Measurements from ENCODE around the gene SEMA4A.

Gene SEMA4A

DNA sequence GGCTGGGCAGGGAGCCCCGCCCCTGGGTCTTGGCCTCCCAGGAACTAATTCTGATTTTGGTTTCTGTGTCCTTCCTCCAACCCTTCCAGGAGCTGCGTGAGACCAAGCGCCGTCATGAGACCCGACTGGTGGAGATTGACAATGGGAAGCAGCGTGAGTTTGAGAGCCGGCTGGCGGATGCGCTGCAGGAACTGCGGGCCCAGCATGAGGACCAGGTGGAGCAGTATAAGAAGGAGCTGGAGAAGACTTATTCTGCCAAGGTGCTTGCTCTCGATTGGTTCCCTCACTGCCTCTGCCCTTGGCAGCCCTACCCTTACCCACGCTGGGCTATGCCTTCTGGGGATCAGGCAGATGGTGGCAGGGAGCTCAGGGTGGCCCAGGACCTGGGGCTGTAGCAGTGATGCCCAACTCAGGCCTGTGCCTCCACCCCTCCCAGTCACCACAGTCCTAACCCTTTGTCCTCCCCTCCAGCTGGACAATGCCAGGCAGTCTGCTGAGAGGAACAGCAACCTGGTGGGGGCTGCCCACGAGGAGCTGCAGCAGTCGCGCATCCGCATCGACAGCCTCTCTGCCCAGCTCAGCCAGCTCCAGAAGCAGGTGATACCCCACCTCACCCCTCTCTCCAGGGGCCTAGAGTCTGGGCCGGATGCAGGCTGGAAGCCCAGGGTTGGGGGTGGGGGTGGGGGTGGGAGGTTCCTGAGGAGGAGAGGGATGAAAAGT lies 18.5 kb upstream of the SEMA4A start:
- DNase-seq, result no peak
- ATAC-seq (replicated peaks), result no peak
- Mint-ChIP-seq H3K27ac (peak overlapping the region; percentile 54 to 93), H3K4me3 (peak overlapping the region in 1 of 2 donors; percentile 61), H3K4me1 (ENCODE audit: low read depth in 2 of 2) (peaks cover 5% of the 10 kb centered on the region in 2 donors), H3K27me3 (no peaks in the 10 kb centered on the region), H3K36me3 (ENCODE audit: insufficient read depth) (peaks cover 100% of the 10 kb centered on the region), H3K9me3 (no peaks in the 10 kb centered on the region)

DNA sequence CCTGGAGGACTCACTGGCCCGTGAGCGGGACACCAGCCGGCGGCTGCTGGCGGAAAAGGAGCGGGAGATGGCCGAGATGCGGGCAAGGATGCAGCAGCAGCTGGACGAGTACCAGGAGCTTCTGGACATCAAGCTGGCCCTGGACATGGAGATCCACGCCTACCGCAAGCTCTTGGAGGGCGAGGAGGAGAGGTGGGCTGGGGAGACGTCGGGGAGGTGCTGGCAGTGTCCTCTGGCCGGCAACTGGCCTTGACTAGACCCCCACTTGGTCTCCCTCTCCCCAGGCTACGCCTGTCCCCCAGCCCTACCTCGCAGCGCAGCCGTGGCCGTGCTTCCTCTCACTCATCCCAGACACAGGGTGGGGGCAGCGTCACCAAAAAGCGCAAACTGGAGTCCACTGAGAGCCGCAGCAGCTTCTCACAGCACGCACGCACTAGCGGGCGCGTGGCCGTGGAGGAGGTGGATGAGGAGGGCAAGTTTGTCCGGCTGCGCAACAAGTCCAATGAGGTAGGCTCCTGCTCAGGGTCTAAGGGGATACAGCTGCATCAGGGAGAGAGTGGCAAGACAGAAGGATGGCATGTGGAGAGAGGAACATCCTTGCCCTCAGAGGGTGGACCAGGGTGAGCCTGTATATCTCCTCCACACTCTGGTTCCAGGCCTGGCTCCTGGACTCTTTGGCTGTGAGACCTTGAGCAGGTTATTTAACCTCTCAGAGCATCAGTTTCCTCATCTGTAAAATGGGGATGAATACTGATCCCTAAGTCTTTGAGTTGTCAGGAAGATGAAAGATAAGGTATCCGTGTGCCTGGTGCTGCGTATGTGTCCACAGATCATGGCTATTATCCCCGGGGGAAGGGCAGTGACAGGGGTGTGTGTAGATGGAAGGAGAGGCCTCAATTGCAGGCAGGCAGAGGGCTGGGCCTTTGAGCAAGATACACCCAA lies 17.2 kb upstream of the SEMA4A start:
- peak overlapping the region in 1 of 2 donors; percentile 55 for H3K4me3 Mint-ChIP-seq
- H3K27me3 Mint-ChIP-seq, result no peaks in the 10 kb centered on the region
- no peaks in the 10 kb centered on the region for H3K9me3 Mint-ChIP-seq
- peaks cover 100% of the 10 kb centered on the region for H3K36me3 Mint-ChIP-seq (ENCODE audit: insufficient read depth)
- no peak for ATAC-seq (replicated peaks)
- peak overlapping the region; percentile 72 to 93 for H3K27ac Mint-ChIP-seq
- DNase-seq, result no peak
- H3K4me1 Mint-ChIP-seq (ENCODE audit: low read depth in 2 of 2), result peaks cover 0 to 6% of the 10 kb centered on the region in 2 donors

DNA sequence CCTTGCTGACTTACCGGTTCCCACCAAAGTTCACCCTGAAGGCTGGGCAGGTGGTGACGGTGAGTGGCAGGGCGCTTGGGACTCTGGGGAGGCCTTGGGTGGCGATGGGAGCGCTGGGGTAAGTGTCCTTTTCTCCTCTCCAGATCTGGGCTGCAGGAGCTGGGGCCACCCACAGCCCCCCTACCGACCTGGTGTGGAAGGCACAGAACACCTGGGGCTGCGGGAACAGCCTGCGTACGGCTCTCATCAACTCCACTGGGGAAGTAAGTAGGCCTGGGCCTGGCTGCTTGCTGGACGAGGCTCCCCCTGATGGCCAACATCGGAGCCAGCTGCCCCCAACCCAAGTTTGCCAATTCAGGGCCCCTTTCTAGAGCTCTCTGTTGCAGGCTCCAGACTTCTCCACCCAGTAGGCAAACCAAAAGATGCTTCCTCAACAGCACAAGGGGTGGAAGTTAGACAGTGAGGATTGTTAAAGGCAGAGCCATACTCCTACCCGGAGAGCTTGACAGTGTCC lies 16.4 kb upstream of the SEMA4A start:
- ATAC-seq (replicated peaks), result no peak
- Mint-ChIP-seq H3K4me3 (peak overlapping the region in 1 of 2 donors; percentile 55), H3K27me3 (no peaks in the 10 kb centered on the region), H3K27ac (peak overlapping the region; percentile 20 to 93), H3K9me3 (no peaks in the 10 kb centered on the region), H3K4me1 (ENCODE audit: low read depth in 2 of 2) (peaks cover 0 to 8% of the 10 kb centered on the region in 2 donors), H3K36me3 (ENCODE audit: insufficient read depth) (peaks cover 100% of the 10 kb centered on the region)
- no peak for DNase-seq

DNA sequence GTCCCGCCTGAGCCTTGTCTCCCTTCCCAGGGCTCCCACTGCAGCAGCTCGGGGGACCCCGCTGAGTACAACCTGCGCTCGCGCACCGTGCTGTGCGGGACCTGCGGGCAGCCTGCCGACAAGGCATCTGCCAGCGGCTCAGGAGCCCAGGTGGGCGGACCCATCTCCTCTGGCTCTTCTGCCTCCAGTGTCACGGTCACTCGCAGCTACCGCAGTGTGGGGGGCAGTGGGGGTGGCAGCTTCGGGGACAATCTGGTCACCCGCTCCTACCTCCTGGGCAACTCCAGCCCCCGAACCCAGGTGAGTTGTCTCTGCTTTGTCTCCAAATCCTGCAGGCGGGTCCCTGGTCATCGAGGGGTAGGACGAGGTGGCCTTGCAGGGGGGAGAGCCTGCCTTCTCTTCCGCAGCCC lies 14.9 kb upstream of the SEMA4A start:
- Mint-ChIP-seq H3K27ac (peak overlapping the region; percentile 79 to 93), H3K4me1 (ENCODE audit: low read depth in 2 of 2) (peaks cover 0 to 8% of the 10 kb centered on the region in 2 donors), H3K36me3 (ENCODE audit: insufficient read depth) (peaks cover 100% of the 10 kb centered on the region), H3K9me3 (no peaks in the 10 kb centered on the region), H3K4me3 (peak overlapping the region in 1 of 2 donors; percentile 31), H3K27me3 (no peaks in the 10 kb centered on the region)
- ATAC-seq (replicated peaks) (no peak), DNase-seq (peak in 1 of 3 experiments; percentile 21)

DNA sequence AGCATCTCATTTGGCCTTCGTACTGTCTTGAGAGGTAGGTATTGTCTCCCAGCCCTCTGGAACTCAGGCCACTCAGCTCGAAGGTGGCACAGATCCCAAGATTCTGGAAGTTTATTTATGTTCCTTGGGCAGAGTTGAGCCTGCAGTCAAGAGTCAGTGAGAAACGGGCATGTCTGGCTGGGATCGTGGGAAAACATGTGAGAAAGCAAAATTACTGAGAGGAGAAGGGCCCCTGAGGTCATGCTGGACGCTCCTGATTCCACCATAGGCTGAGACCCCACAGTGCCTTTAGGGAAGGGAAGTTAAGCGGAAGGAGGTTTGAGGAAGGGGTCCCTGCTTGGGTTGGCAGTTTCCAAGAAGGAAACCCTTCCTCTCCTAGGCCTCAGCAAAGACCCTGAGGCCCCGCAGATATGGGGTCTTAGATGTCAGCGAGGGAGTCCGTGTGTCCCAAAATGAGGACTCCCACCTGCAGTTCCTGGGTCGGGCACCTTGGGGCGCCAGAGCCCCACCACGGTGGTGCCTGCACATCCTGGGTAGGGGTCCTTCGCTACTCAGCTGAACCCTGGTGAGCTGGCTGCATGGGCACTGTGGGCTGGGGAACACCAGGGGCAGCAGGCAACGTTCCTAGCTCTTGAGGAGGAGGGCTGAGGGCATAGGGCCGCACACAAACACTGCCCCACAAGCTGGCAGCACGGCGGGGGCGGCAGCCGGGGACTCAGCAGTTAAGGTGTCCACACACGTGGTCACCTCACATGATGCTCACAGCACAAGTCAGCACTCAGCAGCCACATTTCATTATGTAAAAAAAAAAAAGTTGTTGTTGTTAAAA lies 12.3 kb upstream of the SEMA4A start:
- no peaks in the 10 kb centered on the region for H3K9me3 Mint-ChIP-seq
- peak overlapping the region; percentile 64 to 93 for H3K27ac Mint-ChIP-seq
- peak in 1 of 3 experiments; percentile 42 for DNase-seq
- no peaks in the 10 kb centered on the region for H3K27me3 Mint-ChIP-seq
- H3K4me1 Mint-ChIP-seq (ENCODE audit: low read depth in 2 of 2), result peaks cover 4 to 12% of the 10 kb centered on the region in 2 donors
- ATAC-seq (replicated peaks), result peak; percentile 28
- H3K4me3 Mint-ChIP-seq, result peak overlapping the region in 1 of 2 donors; percentile 71
- H3K36me3 Mint-ChIP-seq (ENCODE audit: insufficient read depth), result peaks cover 98% of the 10 kb centered on the region

DNA sequence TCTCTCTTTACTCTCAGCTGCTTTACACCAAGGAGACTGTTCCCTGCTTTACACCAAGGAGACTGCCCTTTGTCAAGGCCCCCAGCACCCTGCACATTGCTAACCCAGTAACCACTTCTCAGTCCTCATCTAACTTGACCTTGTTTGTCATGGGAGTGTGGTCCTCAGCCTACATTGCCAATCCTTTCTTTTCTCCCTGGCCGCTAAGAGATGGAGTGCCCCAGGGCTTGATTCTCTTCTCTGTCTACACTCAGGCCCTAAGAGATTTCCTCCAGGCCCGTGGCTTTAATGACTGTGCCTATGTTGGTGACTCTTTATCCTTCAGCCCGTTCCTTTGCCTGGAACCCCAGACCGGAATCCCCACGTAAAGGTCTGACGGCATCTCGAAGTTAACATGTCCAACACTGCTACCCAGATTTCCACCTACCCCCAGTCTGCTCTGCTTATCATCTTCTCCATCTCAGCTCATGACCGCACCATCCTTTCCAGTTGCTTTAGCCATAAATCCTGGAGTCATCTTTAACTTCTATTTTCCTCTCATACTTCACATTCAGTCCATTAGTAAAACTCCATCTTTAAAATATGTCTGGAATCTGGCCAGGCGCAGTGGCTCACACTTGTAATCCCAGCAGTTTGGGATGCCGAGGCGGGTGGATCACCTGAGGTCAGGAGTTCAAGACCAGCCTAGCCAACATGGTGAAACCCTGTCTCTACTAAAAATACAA lies 9.5 kb upstream of the SEMA4A start:
- no peak for DNase-seq
- Mint-ChIP-seq H3K4me3 (no peak overlapping the region), H3K4me1 (ENCODE audit: low read depth in 2 of 2) (peaks cover 10 to 22% of the 10 kb centered on the region in 2 donors), H3K27me3 (no peaks in the 10 kb centered on the region), H3K27ac (peak overlapping the region in 1 of 2 donors; percentile 93), H3K9me3 (no peaks in the 10 kb centered on the region), H3K36me3 (ENCODE audit: insufficient read depth) (peaks cover 98% of the 10 kb centered on the region)
- no peak for ATAC-seq (replicated peaks)

DNA sequence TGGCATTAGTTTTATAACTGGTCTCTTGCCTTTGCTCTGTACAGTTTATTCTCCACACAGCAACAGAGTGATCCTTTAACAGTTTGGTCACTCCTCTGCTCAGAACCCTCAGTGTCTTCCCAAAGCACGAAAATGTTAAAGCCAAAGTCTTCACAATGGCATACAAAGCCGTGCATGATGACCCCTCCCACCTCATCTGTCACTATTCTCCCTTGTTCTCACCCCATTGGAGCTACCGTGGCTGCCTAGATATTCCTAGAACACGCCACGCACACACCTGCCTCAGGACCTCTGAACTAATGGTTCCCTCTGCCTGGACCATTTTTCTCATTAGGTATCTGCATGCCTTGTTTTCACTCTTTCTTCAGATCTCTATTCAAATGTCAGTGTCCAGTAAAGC lies 8.6 kb upstream of the SEMA4A start:
- Mint-ChIP-seq H3K4me3 (peak overlapping the region in 1 of 2 donors; percentile 39), H3K27ac (peak overlapping the region in 1 of 2 donors; percentile 88), H3K36me3 (ENCODE audit: insufficient read depth) (peaks cover 91% of the 10 kb centered on the region), H3K27me3 (peaks cover 0 to 6% of the 10 kb centered on the region in 2 donors), H3K4me1 (ENCODE audit: low read depth in 2 of 2) (peaks cover 10 to 24% of the 10 kb centered on the region in 2 donors), H3K9me3 (no peaks in the 10 kb centered on the region)
- no peak for ATAC-seq (replicated peaks)
- DNase-seq, result no peak

DNA sequence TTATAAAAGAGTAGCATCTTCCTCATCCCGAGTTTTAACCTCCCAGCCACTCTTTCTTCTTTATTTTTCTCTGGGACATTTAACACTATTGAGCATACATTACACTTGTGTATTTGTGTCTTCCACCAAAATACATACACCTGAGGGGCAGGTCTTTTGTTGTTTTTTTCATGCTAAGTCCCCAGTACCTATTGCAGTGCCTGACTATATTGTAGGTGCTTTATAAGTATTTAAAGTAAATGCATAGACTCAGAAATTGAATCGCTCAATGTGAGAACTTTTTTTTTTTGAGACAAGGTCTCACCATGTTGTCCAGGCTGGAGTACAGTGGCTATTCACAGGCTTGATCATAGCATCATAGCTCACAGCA lies 7.8 kb upstream of the SEMA4A start:
- DNase-seq (no peak), ATAC-seq (replicated peaks) (no peak)
- Mint-ChIP-seq H3K36me3 (ENCODE audit: insufficient read depth) (peaks cover 89% of the 10 kb centered on the region), H3K4me3 (peak overlapping the region; percentile 39 to 69), H3K27ac (peak overlapping the region in 1 of 2 donors; percentile 88), H3K9me3 (no peaks in the 10 kb centered on the region), H3K4me1 (ENCODE audit: low read depth in 2 of 2) (peaks cover 10 to 25% of the 10 kb centered on the region in 2 donors), H3K27me3 (peaks cover 0 to 15% of the 10 kb centered on the region in 2 donors)

DNA sequence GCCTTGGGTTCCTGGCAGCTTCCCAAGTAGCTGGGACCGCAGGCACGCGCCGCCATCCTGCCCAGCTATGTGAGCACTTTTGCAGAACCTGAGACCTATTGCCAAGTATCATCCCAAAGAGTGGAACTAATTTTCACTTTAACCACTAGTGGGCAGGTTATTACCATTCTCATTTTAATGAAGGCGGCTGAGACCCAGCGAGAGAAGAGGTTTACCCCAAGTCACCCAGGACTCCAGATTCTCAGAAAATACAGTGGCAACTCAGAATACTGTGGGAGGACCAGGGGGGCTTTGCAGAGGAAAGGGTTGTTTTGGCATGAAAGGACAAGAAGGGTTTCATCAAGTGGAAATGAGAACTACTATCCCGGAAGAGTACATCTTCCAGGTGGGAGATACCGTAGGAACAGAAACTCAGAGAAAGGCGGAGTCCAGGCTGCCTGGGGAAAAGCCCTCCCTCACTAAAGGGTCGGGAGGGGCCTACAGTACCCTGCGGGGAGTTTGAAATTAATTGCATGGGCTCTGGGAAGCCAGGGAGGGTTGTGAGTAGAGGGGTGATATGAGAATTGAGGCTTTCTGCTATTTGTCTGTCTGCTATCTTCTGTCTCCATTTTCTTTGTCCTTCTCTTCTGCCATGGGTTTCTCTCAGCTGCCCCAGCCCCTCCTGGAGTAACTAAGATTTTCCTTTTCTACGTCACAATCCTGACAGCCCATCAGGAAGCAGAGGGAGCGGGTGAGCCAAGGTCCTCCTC lies 7.2 kb upstream of the SEMA4A start:
- H3K4me3 Mint-ChIP-seq, result peak overlapping the region; percentile 68 to 69
- ATAC-seq (replicated peaks), result peak; percentile 55

DNA sequence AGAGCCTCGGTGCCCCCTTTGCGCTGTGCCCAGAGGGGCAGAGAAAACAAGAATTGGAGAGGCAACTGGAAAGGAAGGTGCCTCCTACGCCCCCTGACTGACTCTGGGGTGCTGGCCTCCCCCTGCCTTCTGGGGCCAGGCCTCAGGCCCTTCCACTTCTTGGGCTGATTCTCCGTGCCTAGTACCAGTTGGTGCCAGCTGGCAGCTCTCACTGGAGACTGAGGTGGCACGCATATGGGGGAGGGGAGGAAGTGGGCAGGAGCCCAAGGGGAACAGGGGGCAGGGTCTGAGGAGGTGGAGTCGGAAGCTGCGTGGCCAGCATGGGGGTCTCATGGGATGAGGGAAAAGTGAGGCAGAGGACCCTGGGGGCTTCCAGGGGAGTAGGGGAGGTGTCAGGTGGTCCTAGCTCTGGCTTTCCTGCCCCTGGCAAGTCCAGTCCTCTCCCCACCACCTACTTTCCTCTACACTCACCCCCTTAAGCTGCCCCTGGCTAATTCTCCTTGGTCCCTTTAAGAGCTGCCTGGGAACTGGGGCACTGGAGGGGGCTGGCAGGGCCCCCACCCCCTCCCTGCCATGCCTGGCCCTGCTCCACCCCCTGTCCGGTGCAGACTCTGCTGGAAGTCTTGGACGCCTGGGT lies 6.5 kb upstream of the SEMA4A start:
- peak overlapping the region in 1 of 2 donors; percentile 68 for H3K4me3 Mint-ChIP-seq
- peaks cover 10 to 18% of the 10 kb centered on the region in 2 donors for H3K4me1 Mint-ChIP-seq (ENCODE audit: low read depth in 2 of 2)
- no peaks in the 10 kb centered on the region for H3K9me3 Mint-ChIP-seq
- peaks cover 80% of the 10 kb centered on the region for H3K36me3 Mint-ChIP-seq (ENCODE audit: insufficient read depth)
- ATAC-seq (replicated peaks) (no peak), DNase-seq (no peak)
- H3K27ac Mint-ChIP-seq, result peak overlapping the region in 1 of 2 donors; percentile 88
- H3K27me3 Mint-ChIP-seq, result peaks cover 0 to 15% of the 10 kb centered on the region in 2 donors

More for the DNA sequence above, 7.2 kb upstream of the SEMA4A start:
- H3K27me3 Mint-ChIP-seq, result peaks cover 0 to 15% of the 10 kb centered on the region in 2 donors
- peaks cover 10 to 20% of the 10 kb centered on the region in 2 donors for H3K4me1 Mint-ChIP-seq (ENCODE audit: low read depth in 2 of 2)
- H3K36me3 Mint-ChIP-seq (ENCODE audit: insufficient read depth), result peaks cover 84% of the 10 kb centered on the region
- H3K27ac Mint-ChIP-seq, result peak overlapping the region; percentile 47 to 88
- no peaks in the 10 kb centered on the region for H3K9me3 Mint-ChIP-seq
- peak in 1 of 3 experiments; percentile 35 for DNase-seq

DNA sequence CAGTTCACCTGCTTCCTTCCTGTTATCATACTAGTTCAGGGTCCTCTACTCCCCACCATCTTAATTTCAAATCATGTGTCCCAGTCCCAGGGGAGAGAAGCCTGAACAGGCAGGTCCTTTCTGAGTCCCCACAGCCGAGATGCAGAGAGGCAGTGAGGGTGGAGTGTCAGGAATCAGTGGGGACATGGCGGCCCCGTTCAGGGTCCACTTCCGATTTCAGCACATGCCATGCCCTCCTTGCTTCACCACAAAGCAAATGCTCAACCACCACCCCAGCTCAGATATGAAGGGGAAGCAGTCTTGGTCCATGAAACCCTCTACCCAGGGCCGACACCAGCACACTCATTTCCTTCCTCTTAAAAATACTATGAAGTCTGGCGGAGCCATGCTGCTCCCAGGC lies 5.2 kb upstream of the SEMA4A start:
- Mint-ChIP-seq H3K4me3 (peak overlapping the region; percentile 10 to 60), H3K4me1 (ENCODE audit: low read depth in 2 of 2) (peaks cover 16 to 21% of the 10 kb centered on the region in 2 donors), H3K27me3 (peaks cover 0 to 15% of the 10 kb centered on the region in 2 donors), H3K36me3 (ENCODE audit: insufficient read depth) (peaks cover 72% of the 10 kb centered on the region), H3K9me3 (no peaks in the 10 kb centered on the region), H3K27ac (peak overlapping the region in 1 of 2 donors; percentile 95)
- ATAC-seq (replicated peaks) (peak; percentile 9), DNase-seq (no peak)

Measured in effector memory CD8-positive, alpha-beta T cell (primary cell).